Subcutaneous abdominal adipose tissue (tissue), 5 donors: ENCODE results near the gene AKT1S1.

ENCODE experiments used
- H3K27ac ChIP-seq: one replicate; pipeline ENCODE4 v1.7.0; 2013; ENCODE audit warnings: low read depth, mild to moderate bottlenecking, inconsistent platforms, low read length, moderate library complexity
- H3K27me3 ChIP-seq, 5 donors: one replicate each; pipeline ENCODE4 v1.7.0; 2013; ENCODE audit warnings: low read length in 5 of 5, inconsistent platforms in 1 of 5; ENCODE audit not compliant: control insufficient read depth in 5 of 5, insufficient read depth in 4 of 5
- H3K36me3 ChIP-seq, 5 donors: one replicate each; pipeline ENCODE4 v1.7.0; 2013; ENCODE audit warnings: low read length in 5 of 5; ENCODE audit not compliant: control insufficient read depth in 5 of 5, insufficient read depth in 5 of 5
- H3K4me1 ChIP-seq, 5 donors: one replicate each; pipeline ENCODE4 v1.7.0; 2013; ENCODE audit warnings: low read length in 5 of 5, mild to moderate bottlenecking in 3 of 5, moderate library complexity in 1 of 5; ENCODE audit not compliant: control insufficient read depth in 5 of 5, insufficient read depth in 5 of 5
- H3K4me3 ChIP-seq, 5 donors: one replicate each; pipeline ENCODE4 v1.7.0; 2013; ENCODE audit warnings: low read length in 5 of 5, low read depth in 1 of 5
- H3K9ac ChIP-seq, 5 donors: one replicate each; pipeline ENCODE4 v1.7.0; 2013; ENCODE audit warnings: low read length in 5 of 5, mild to moderate bottlenecking in 4 of 5, moderate library complexity in 3 of 5
- H3K9me3 ChIP-seq, 5 donors: one replicate each; pipeline ENCODE4 v1.7.0; 2013; ENCODE audit warnings: low read length in 5 of 5; ENCODE audit not compliant: control insufficient read depth in 5 of 5
- donor health status: healthy.
- donor health status: healthy.
- donor health status: healthy.
- donor health status: healthy.
- donor health status: healthy.

The AKT1S1 gene

GRCh38 chr19:49891393-49891792 lies 14.2 kb upstream of the AKT1S1 start:
- Histone ChIP-seq H3K9ac (no peak overlapping the region), H3K36me3 (peaks cover 0 to 17% (median 3%) of the 10 kb centered on the region in 5 donors), H3K9me3 (no peaks in the 10 kb centered on the region), H3K27me3 (peaks cover 0 to 18% (median 4%) of the 10 kb centered on the region in 5 donors), H3K4me3 (no peak overlapping the region), H3K4me1 (peaks cover 0 to 33% (median 16%) of the 10 kb centered on the region in 5 donors), H3K27ac (no peak overlapping the region)

DNA sequence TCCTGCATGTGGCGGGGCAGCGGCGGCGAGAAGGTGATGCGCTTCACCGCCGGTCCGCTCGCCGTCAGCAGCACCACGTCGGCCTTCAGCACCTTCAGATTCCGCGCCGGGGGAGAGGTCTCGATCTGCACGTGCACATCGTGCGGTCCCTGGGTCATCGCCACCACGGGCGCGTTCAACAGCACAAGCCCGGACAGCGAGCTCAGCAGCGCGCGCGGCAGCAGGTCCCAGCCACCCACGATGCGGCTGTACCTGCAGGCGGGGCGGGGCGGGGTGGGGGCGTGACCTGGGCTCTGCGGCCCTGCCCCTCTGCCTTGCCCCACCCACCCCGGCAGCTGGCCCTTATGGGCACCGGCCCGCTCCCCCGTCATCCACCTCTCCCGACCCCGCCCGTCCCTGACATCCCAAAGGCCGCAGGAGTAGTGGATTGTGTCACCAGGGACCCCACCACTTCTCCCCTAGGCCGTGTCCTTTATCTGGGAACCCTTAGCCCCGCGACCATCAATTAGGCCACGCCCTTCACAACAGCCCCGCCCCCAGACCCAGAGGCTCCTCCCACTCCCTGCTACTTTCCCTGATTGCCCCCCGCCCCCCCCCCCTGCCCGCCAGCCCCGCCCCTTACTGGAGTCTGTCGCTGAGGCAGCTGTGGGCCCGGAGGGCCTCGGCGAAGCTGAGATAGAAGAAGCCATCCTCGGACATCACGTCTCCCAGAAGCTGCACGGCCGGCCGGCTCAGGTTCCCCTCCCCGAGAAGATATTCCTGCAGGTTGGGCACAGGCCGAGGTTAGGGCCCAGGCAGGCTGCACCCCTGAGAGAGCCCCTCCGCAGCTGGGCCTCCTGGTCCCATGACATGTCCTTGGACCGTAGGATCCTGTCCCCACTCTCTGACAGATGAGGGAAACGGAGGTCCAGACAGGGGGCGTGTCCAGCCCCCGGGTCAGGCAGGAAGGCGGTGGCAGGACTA lies 13.5 kb upstream of the AKT1S1 start:
- H3K36me3 ChIP-seq, result peaks cover 0 to 21% (median 6%) of the 10 kb centered on the region in 5 donors
- H3K9me3 ChIP-seq, result no peaks in the 10 kb centered on the region
- peaks cover 0 to 16% (median 4%) of the 10 kb centered on the region in 5 donors for H3K27me3 ChIP-seq
- no peak overlapping the region for H3K27ac ChIP-seq
- no peak overlapping the region for H3K9ac ChIP-seq
- H3K4me1 ChIP-seq, result peaks cover 0 to 26% (median 14%) of the 10 kb centered on the region in 5 donors
- H3K4me3 ChIP-seq, result peak overlapping the region in 3 of 5 donors; percentile 49 to 51 (median 49)

DNA sequence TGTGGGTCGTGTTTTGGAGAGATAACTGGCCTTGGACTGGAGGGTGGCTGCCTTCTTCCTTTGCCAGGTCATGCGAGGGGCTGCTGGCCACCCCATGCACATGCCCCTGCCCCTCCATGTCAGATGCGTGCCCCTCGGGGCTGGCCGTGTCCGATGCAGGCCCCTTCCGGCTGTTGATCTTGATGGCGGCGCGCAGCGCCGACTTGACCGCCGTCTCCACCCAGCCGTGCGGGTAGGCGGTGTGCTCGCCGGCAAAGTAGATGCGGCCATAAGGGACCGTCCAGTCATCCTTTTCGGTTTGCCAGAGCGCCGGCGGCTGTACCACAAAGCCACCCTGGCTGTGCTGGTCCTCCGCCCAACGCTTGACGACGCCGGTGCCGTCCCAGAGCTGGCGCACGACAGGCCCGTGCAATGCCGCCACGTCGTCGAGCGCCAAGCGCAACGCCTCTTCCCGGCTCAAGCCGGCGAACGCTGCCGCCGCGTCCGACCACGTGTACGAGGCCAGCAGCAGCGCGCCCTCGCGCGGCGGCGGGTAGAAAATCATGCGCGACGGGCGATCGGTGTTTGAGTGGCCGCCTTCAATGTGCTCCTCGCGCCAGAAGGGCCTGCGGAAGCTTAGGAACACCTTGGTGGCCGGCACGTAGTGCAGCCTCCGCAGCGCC lies 12.7 kb upstream of the AKT1S1 start:
- H3K27ac ChIP-seq, result no peak overlapping the region
- peaks cover 0 to 18% (median 13%) of the 10 kb centered on the region in 5 donors for H3K4me1 ChIP-seq
- H3K9me3 ChIP-seq, result no peaks in the 10 kb centered on the region
- no peak overlapping the region for H3K9ac ChIP-seq
- peaks cover 0 to 26% (median 12%) of the 10 kb centered on the region in 5 donors for H3K36me3 ChIP-seq
- peak overlapping the region in 3 of 5 donors; percentile 49 to 51 (median 49) for H3K4me3 ChIP-seq
- peaks cover 0 to 13% (median 4%) of the 10 kb centered on the region in 5 donors for H3K27me3 ChIP-seq

GRCh38 chr19:49889038-49889686 lies 12.0 kb upstream of the AKT1S1 start:
- H3K4me3 ChIP-seq, result peak overlapping the region in 1 of 5 donors; percentile 49
- peaks cover 0 to 32% (median 18%) of the 10 kb centered on the region in 5 donors for H3K36me3 ChIP-seq
- peaks cover 0 to 13% (median 4%) of the 10 kb centered on the region in 5 donors for H3K27me3 ChIP-seq
- no peaks in the 10 kb centered on the region for H3K9me3 ChIP-seq
- H3K27ac ChIP-seq, result no peak overlapping the region
- peaks cover 0 to 18% (median 13%) of the 10 kb centered on the region in 5 donors for H3K4me1 ChIP-seq
- no peak overlapping the region for H3K9ac ChIP-seq

GRCh38 chr19:49888510-49888824 lies 11.3 kb upstream of the AKT1S1 start:
- Histone ChIP-seq H3K36me3 (peaks cover 0 to 39% (median 25%) of the 10 kb centered on the region in 5 donors), H3K27ac (no peak overlapping the region), H3K4me1 (peaks cover 0 to 18% (median 13%) of the 10 kb centered on the region in 5 donors), H3K9me3 (no peaks in the 10 kb centered on the region), H3K4me3 (no peak overlapping the region), H3K27me3 (peaks cover 0 to 13% (median 4%) of the 10 kb centered on the region in 5 donors), H3K9ac (no peak overlapping the region)

DNA sequence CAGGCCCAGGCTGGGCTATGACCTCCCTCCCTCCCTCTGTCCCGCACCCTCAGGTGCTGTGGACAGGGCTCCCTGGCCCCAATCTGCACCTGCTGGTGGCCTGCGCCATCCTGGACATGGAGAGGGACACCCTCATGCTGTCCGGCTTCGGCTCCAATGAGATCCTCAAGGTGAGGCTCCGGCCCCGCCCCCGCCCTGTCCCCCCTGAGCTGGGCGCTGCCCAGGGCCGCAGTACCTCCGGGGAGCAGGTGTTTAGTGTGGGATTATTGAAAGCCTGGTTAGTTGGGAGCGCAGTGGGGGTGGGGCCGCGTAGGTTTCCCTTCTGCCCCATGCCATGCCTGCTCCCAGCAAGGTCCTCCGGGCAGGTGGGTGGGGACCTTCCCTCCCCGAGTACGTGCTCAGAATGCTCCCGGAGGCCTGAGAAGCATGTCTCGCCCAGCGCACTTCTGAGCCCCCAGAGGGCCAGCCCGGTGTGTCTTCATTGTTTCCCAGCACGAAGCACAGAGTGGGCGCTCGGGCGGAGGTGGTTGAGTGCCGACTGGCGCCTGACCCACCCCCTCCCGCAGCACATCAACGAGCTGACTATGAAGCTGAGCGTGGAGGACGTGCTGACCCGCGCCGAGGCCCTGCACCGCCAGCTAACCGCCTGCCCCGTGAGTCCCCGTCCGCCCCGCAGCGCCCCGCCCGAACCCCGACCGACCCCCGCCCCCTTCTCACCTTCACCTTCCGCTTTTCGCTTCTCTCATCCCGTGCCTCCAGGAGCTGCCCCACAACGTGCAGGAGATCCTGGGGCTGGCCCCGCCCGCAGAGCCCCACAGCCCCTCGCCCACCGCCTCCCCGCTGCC lies 10.7 kb upstream of the AKT1S1 start:
- H3K4me1 ChIP-seq, result peaks cover 0 to 18% (median 13%) of the 10 kb centered on the region in 5 donors
- no peaks in the 10 kb centered on the region for H3K9me3 ChIP-seq
- H3K4me3 ChIP-seq, result no peak overlapping the region
- peak overlapping the region in 1 of 5 donors; percentile 43 for H3K9ac ChIP-seq
- peaks cover 0 to 11% (median 4%) of the 10 kb centered on the region in 5 donors for H3K27me3 ChIP-seq
- H3K27ac ChIP-seq, result no peak overlapping the region
- H3K36me3 ChIP-seq, result peaks cover 0 to 45% (median 31%) of the 10 kb centered on the region in 5 donors

DNA sequence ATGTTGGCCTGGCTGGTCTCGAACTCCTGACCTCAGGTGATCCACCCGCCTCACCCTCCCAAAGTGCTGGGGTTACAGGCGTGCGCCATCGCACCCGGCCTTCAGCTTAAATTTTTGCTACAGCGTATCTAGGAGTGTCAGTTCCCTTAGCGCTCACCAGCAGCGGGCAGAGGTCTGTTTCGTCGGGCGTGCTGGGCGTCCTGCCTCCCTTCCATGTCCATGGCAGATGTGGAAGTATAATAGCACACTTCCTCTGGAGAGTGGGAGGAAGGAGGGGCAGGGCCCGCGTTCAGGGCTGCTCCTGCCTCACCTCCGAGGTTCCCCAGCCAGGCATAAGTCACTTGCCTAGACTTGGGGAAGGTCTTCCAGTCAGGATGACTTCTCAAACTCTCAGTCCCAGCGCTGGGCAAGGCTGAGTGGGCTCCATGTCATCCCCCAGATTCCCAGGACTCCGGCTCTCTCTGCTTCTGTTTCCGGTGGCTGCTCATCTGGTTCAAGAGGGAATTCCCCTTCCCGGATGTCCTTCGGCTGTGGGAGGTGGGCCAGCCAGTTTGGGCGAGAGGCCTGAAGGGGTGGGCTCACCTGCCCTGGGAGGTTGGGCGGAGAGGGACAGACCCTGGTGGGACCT lies 10.0 kb upstream of the AKT1S1 start:
- peak overlapping the region in 1 of 5 donors; percentile 43 for H3K9ac ChIP-seq
- no peak overlapping the region for H3K4me3 ChIP-seq
- H3K27ac ChIP-seq, result no peak overlapping the region
- H3K27me3 ChIP-seq, result peaks cover 0 to 4% (median 0%) of the 10 kb centered on the region in 5 donors
- H3K4me1 ChIP-seq, result peaks cover 0 to 18% (median 13%) of the 10 kb centered on the region in 5 donors
- peaks cover 0 to 52% (median 38%) of the 10 kb centered on the region in 5 donors for H3K36me3 ChIP-seq
- no peaks in the 10 kb centered on the region for H3K9me3 ChIP-seq

DNA sequence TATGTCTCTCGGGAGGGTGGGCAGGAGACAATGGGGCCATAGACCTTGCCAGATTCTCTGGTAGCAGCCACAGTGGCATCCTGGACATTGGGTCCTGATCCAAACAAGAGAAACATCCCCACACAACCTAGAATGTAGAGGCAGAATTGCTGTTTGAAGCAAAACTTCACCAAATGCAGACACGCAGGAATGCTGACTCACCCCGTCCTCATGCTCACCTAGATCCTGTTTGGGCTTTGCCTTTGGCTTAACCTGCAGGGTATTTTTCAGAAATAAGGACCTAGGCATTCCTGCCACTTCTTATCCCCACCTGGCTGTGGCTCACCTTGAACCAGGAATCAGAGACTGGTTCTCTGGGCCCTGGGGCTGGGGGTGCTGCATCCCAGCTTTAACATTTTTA lies 7.6 kb upstream of the AKT1S1 start:
- Histone ChIP-seq H3K4me1 (peaks cover 0 to 11% (median 3%) of the 10 kb centered on the region in 5 donors), H3K36me3 (peaks cover 0 to 75% (median 61%) of the 10 kb centered on the region in 5 donors), H3K9me3 (no peaks in the 10 kb centered on the region), H3K4me3 (no peak overlapping the region), H3K27ac (no peak overlapping the region), H3K9ac (no peak overlapping the region), H3K27me3 (no peaks in the 10 kb centered on the region)

DNA sequence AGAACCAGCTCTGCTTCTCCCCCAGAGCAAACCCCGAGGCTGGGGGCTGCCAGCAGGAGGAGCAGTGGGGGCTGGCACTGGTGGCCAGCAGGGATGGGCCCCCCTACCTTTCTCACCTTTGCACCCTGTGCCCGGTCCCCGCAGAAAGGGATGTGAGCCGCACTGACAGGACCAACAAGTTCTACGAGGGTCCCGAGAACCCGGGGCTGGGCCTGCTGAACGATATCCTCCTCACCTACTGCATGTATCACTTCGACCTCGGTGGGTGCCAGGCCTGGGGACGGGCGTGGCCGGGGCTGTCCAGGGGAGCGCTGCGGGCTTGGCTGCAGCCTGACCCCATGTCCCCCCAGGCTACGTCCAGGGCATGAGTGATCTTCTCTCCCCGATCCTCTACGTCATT lies 7.0 kb upstream of the AKT1S1 start:
- peaks cover 0 to 81% (median 67%) of the 10 kb centered on the region in 5 donors for H3K36me3 ChIP-seq
- peaks cover 0 to 12% (median 2%) of the 10 kb centered on the region in 5 donors for H3K4me1 ChIP-seq
- no peak overlapping the region for H3K27ac ChIP-seq
- H3K4me3 ChIP-seq, result no peak overlapping the region
- no peaks in the 10 kb centered on the region for H3K27me3 ChIP-seq
- no peak overlapping the region for H3K9ac ChIP-seq
- no peaks in the 10 kb centered on the region for H3K9me3 ChIP-seq
